ENCODE measurements around the gene RPL18.
"Not testable (repeated sequence)": the region's sequence is repeated elsewhere in the genome, so short reads cannot be mapped to it uniquely, and the experiment has no call there.

RPL18 gene

DNA sequence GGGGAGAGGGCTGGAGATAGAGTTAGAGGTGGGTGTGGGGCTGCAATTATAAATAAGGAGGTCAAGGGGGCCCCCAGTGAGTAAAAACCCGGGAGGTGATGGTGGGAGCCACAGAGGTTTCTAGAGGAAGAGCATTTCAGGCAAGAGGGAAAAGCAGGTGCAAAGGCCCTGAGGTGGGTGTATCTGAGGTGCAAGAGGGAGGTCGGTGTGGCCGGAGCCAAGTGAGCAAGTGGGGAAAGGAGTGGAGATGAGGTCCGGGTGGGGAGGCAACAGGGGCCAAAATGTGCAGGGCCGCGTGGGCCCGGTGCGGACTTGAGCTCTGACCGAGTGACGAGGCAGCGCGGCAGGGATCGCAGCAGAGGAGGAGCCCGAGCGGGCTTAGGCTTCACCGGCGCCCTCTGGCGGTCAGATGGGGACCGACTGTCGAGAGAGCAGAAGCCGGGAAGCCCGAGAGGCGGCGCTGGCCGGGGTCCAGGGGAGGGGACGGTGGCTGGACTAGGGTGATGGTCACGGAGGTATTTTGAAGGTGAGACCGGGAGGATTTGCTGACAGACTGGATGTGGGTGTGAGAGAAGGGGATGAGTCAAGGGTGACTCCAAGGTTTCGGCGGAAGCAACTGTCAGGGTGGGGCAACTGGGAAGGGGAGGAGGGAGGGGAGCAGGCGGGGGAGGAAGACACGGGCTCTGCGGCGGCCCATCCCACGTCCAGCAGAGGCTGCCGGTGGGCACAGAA is 30.1 kb downstream of the RPL18 start:
- peak; percentile 91 for DNase-seq (ENCODE audit: low spot score)

DNA sequence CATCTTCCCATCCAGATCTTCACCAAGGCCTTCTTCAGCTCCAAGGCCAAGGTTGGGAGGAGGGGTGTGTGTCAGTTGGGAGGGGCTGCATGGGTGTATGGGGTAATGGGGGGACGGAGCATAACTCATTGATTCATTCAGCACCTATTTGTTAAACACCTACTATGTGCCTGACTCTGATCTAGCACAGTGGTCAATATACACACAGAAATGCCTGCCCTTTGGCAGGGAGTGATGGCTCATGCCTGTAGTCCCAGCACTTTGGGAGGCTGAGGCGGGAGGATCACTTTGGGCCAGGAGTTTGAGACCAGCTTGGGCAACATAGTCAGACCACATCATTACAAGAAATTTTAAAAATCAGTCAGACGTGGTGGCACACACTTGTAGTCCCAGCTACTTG is 31.6 kb downstream of the RPL18 start:
- no peak for DNase-seq (ENCODE audit: low spot score)

DNA sequence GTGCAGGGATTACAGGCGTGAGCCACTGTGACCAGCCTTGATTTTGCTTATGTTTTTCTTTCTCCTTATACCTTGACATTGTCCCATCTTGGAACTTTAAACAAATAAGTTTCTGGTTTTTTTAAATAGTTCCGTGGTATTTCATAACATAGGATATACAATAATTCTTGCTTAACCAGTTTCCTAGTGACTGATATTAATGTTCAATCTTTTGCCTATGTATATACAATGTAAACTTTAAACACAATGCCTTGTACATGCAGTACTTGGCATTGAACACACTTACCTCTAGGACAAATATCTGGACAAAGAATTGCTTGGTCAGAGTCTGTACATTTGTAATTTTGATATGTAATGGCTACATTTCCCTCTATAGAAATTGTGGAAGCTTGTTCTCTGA is 36.8 kb downstream of the RPL18 start:
- DNase-seq (ENCODE audit: low spot score): no peak

DNA sequence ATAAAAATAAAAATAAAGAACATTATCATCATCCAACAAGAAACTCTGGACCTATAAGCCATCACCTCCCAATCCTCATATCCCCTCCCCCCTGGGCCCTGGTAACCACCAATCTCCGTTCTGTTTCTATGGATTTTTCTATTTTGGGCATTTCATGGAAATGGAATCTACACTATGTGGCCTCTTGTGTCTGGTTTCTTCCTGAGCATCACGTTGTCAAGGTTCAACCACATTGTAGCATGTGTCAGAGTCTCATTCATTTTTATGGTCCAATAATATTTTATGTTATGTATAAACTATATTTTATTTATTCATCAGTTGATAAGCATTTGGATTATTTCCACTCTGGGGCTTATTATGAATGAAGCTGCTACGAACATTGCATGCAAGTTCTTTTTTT is 40.1 kb downstream of the RPL18 start:
- no peak for DNase-seq (ENCODE audit: low spot score)

DNA sequence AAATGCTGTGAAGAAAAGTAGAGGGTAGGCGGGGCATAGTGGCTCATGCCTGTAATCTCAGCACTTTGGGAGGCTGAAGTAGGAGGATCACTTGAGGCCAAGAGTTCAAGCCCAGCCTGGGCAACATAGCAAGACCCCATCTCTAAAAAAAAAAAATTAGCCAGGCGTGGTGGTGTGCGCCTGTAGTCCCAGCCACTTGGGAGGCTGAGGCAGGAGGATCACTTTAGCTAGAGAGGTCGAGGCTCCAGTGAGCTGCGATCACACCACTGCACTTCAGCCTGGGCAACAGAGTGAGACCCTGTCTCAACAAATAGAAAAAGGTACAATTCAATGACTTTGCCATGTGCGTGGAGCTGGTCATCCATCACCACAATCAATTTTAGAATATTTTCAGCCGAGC is 41.1 kb downstream of the RPL18 start:
- not testable (repeated sequence) for DNase-seq (ENCODE audit: low spot score)

DNA sequence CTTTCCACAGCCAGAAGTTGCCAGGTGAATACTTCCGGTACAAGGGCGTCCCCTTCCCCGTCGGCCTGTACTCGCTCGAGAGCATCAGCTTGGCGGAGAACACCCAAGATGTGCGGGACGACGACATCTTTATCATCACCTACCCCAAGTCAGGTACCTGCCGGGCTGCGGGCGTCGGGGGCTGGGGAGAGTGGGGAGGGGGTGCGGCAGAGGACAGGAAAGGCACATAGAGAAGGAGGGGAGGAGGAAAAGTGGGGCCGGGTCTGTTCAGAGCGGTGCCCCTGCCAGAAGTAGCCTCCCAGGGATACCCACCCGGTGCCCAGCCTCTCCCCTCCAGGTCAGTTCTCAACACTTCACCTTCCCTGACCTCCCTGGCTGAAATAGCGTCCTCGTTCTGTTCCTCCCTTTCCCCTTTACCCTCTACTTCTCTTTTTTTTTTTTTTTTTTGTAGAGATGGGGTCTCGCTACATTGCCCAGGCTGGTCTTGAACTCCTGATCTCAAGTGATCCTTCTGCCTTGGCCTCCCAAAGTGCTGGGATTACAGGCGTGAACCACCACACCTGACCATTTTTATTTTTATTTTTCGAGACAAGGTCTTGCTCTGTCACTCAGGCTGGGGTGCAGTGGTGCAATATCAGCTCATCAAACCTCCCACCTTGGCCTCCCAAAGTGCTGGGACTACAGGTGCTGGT is 42.9 kb downstream of the RPL18 start:
- DNase-seq (ENCODE audit: low spot score): no peak

DNA sequence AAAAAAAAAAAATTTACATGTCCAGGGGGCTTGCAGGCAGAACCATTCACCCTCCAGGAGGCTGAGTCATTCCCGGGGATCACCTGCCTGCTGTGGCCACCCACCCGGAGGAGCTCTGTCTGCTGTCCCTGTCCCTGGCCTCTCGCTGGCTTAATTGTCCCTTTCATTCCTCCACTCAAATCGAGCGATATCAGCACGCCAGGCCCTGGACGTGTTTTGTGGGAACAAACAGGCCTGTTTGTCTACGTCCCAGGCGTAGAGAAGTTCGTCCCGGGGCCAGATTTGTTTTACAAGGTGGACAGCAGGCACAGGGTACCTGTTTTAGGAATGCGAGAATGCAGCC is 45.8 kb downstream of the RPL18 start:
- DNase-seq (ENCODE audit: low spot score): no peak

DNA sequence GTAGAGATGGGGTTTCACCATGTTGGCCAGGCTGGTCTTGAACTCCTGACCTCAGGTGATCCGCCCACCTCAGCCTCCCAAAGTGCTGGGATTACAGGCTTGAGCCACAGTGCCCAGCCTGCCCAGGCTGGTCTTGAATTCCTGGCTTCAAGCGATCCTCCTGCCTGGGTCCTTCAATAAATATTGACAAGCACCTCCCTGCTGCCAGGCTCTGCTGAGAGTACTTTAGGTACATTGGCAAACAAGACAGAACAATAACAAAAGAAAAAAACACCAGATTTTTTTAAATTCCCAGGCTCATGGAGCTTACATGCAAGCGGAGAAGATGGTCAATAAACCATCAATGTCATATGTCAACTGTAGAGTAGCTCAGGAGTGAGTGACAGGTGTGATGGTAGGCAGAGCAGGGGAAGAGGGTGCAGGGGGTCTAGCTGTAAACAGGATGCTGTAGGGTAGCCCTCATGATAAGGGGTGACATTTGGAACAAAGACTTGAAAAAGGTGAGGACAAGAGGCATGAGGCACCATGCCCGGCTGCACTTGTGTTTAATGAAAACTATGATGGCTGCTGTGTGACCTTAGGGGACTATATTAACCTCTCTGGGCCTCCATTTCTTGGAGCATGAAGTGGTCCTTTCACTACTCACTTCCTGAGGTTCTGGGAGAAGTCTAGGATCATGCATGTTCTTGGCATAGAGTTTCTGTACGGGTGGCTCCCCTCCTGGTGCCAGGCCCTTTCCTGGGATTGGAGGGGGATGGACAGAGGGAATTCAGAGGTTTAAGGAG is 47.4 kb downstream of the RPL18 start:
- DNase-seq (ENCODE audit: low spot score): no peak

DNA sequence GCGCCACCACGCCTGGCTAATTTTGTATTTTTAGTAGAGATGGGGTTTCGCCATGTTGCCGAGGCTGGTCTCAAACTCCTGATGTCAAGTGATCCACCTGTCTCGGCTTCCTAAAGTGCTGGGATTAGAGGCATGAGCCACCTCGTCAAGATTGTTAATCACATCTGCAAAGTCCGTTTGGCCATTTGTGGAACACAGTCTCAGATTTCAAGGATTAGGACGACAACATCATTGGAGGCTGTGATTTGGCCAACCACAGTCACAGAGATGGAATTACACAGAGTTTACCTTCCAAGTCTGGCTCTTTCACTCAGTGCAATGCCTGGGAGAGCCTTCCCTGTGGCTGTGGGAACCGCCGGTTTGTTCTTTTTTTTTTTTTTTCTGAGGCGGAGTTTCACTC is 49.2 kb downstream of the RPL18 start:
- DNase-seq (ENCODE audit: low spot score): no peak

DNA sequence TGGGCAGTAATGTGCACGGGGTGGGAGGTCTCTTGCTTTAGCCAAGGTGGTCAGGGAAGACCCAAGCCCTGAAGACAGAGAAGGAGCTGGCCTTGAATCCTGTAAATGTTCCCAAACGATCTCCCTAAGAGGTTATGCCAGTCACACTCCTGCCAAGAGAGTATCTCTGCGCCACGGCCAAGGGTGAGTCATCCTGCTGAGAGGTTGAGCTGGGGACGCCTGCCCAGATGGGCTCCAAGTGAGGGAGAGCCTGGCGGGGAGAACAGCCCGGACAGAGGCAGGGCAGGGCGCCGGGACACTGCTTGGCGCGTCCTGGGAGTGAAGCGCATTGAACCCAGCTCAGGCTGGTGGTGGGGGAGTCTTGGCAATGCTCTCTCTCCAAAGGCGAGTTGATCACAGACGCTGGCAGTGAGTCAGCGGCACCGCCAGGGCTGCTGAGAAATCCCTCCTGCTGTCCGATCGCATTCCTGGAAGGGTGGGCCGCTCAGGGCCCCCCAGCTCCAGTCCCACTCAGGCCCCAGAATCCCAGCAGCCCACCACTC is 50.6 kb downstream of the RPL18 start:
- no peak for DNase-seq (ENCODE audit: low spot score)
